Duodenal mucosa (tissue), 2 donors: Measurements from ENCODE around the gene NRXN3.

ENCODE experiments used
- H3K27ac ChIP-seq: one replicate; pipeline ENCODE4 v1.7.0; 2013; ENCODE audit warnings: low read depth, low read length
- H3K27me3 ChIP-seq, 2 donors: one replicate each; pipeline ENCODE4 v1.7.0; 2013; ENCODE audit warnings: low read length in 2 of 2, control low read depth in 1 of 2; ENCODE audit not compliant: insufficient read depth in 2 of 2, control insufficient read depth in 1 of 2
- H3K36me3 ChIP-seq, 2 donors: one replicate each; pipeline ENCODE4 v1.7.0; 2013; ENCODE audit warnings: low read length in 2 of 2, control low read depth in 1 of 2; ENCODE audit not compliant: insufficient read depth in 2 of 2, control insufficient read depth in 1 of 2
- H3K4me1 ChIP-seq, 2 donors: one replicate each; pipeline ENCODE4 v1.7.0; 2013; ENCODE audit warnings: low read length in 2 of 2, control low read depth in 1 of 2; ENCODE audit not compliant: insufficient read depth in 2 of 2, control insufficient read depth in 1 of 2
- H3K4me3 ChIP-seq, 2 donors: one replicate each; pipeline ENCODE4 v1.7.0; 2013; ENCODE audit warnings: low read length in 2 of 2, low read depth in 1 of 2
- H3K9ac ChIP-seq, 2 donors: one replicate each; pipeline ENCODE4 v1.7.0; 2013; ENCODE audit warnings: low read length in 2 of 2, low read depth in 1 of 2
- H3K9me3 ChIP-seq, 2 donors: one replicate each; pipeline ENCODE4 v1.7.0; 2013; ENCODE audit warnings: low read length in 2 of 2, control low read depth in 1 of 2; ENCODE audit not compliant: control insufficient read depth in 1 of 2

The NRXN3 gene

DNA sequence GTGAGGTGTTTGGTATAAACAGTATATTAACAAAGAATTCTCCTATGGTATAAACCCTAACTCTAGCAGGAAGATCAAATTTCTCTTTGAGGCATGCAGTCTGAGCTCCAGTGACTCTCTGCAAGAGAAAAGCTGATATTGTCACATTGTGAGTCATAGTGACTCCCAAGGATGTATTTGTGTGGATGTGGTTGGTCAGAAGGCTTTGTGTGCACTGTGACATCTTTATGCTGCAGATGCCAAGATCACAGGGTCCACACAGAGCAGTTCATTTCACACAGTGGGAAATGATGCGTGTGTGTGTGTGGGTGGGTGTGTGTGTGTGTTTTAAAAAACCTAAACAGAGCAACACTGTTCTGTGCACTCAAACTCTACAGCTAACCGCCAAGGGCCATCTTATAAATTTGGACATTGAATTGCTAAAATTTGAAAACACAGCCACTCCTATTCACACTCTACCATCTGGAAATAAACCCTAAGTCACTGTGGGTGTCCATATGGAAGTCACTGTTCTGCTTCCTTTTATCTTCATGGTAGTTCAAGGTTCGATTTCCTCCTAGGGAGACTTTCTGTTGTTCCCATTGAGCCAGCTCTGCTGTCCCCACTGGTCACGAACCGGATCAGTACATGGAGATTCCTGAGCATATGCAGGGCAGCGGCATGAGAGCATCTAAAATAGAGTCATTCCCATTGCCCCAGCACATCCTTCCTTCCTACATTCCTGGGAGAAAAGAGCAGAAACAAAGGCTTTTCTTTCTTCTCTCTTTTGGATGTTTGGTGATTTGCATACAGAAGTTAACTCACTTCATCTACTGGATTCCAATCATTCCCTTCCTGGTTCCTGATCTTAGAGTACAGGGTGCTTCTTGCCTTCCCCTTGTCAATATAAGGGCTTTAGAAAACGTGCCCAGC, 1313.6 kb downstream of the NRXN3 start:
- Histone ChIP-seq H3K27ac (no peak overlapping the region), H3K9me3 (peaks cover 0 to 2% of the 10 kb centered on the region in 2 donors), H3K36me3 (no peaks in the 10 kb centered on the region), H3K4me1 (peaks cover 0 to 4% of the 10 kb centered on the region in 2 donors), H3K9ac (no peak overlapping the region), H3K4me3 (no peak overlapping the region), H3K27me3 (no peaks in the 10 kb centered on the region)

DNA sequence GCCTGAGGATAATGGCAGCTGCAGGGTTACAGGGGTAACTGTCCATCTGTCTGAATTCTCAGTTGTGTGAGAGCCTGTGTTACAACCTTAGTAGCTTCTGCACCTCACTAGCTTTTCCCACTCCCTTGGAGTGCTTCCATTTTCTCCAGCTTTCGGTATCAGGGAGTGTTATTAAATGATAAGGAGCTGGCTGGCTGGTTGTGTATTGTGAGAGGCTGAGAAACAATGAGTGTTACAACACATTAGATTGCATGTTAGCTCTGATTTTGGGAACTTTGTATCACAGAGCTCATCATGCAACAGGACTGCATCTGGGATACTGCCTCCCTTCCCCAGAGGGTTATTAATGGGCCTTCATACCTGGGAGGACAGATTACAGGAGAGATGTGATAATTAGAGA, 1317.5 kb downstream of the NRXN3 start:
- Histone ChIP-seq H3K36me3 (no peaks in the 10 kb centered on the region), H3K27ac (no peak overlapping the region), H3K27me3 (no peaks in the 10 kb centered on the region)

DNA sequence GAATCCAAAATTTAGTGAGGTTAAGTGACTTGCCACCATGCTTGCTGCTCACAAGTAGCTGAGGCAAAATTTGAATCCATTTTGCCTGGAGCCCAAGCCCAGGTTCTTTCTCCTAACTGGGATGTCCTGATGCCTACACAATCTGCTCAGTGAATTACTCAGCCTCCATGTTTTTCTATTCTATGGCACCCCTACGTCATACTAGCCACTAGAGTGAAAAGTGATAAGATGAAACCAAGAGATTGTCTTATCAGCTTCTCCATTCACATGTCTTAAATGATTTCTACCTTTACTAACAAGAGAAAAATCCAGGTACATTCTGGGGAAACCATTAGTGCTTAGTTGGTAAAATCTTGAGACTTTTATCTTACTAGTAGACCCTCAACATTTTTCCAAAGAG, 1321.0 kb downstream of the NRXN3 start:
- H3K27me3 ChIP-seq: no peaks in the 10 kb centered on the region
- H3K36me3 ChIP-seq: no peaks in the 10 kb centered on the region
- no peak overlapping the region for H3K9ac ChIP-seq
- no peak overlapping the region for H3K4me3 ChIP-seq
- H3K27ac ChIP-seq: no peak overlapping the region
- no peaks in the 10 kb centered on the region for H3K9me3 ChIP-seq
- H3K4me1 ChIP-seq: peaks cover 0 to 4% of the 10 kb centered on the region in 2 donors

More for the DNA sequence above, 1317.5 kb downstream of the NRXN3 start:
- Histone ChIP-seq H3K4me3 (no peak overlapping the region), H3K4me1 (peaks cover 0 to 4% of the 10 kb centered on the region in 2 donors), H3K9ac (no peak overlapping the region), H3K9me3 (no peaks in the 10 kb centered on the region)

DNA sequence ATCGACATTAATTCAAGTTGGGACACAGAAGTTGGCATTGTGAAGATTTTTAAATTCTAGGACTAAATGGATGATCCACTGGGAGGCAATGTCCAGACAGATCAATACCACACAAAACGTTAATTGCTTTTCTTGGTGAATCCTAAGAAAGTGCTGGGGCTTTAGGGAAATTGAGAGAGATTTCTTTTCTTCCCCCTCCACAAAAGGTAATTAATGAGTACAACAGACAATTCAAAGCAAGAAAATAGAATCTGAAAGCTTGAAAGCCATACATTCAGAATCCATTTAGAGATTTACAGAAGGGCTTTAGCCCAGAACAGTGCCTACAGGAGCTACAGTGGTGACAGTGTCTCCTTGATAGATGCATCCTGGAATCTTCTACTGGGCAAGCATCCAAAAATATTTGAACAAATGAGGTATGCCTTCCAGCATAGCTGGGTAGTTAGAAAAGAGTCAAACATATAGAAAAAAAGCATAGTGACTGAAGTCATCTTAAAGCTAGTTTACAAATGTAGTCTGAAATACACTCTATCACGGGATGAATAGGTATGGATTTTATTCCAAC, 1323.0 kb downstream of the NRXN3 start:
- H3K9ac ChIP-seq: no peak overlapping the region
- no peaks in the 10 kb centered on the region for H3K9me3 ChIP-seq
- no peaks in the 10 kb centered on the region for H3K36me3 ChIP-seq
- no peaks in the 10 kb centered on the region for H3K4me1 ChIP-seq
- H3K27me3 ChIP-seq: no peaks in the 10 kb centered on the region
- H3K27ac ChIP-seq: no peak overlapping the region
- H3K4me3 ChIP-seq: no peak overlapping the region

DNA sequence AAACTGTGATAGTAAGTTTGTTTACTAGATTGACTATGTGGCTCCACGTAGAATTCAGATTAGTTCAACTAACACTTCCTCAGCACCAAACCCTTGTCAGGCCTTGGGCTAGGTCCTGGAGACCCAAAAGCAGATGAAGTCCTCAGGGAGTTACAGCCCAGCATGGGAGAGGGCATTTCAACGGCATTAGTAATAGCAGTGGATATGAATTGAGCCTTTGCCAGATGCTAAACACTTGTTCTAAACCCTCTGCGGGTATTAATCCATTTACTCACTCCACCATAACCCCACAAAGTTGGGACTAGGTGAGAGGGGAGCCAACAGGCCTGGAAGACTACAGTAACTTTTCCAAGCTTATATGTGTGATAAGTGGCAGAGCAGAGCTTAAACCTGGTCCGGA, 1326.5 kb downstream of the NRXN3 start:
- Histone ChIP-seq H3K27me3 (no peaks in the 10 kb centered on the region), H3K4me1 (no peaks in the 10 kb centered on the region), H3K9me3 (no peaks in the 10 kb centered on the region), H3K9ac (no peak overlapping the region), H3K36me3 (no peaks in the 10 kb centered on the region), H3K27ac (no peak overlapping the region), H3K4me3 (no peak overlapping the region)

DNA sequence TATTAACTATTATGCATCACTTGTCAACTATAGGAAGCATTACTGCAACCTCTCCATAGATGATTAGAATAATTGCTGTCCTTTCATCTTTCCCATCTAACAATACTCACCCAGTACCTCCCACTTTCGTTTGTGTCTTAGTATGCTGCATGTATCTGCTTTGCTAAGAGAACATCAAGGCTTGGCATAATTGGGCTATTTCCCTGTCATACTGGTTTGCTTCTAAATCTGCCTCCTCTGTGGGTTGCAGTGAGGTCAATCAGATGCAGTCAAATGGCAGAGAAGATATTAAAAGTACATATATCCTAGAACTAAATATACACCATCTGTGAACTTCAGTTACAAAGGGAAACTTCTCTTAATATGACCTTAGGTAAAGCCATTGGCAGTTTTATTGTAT, 1330.3 kb downstream of the NRXN3 start:
- no peaks in the 10 kb centered on the region for H3K9me3 ChIP-seq
- H3K36me3 ChIP-seq: no peaks in the 10 kb centered on the region
- H3K27ac ChIP-seq: no peak overlapping the region
- H3K9ac ChIP-seq: no peak overlapping the region
- H3K27me3 ChIP-seq: no peaks in the 10 kb centered on the region
- no peak overlapping the region for H3K4me3 ChIP-seq
- no peaks in the 10 kb centered on the region for H3K4me1 ChIP-seq

DNA sequence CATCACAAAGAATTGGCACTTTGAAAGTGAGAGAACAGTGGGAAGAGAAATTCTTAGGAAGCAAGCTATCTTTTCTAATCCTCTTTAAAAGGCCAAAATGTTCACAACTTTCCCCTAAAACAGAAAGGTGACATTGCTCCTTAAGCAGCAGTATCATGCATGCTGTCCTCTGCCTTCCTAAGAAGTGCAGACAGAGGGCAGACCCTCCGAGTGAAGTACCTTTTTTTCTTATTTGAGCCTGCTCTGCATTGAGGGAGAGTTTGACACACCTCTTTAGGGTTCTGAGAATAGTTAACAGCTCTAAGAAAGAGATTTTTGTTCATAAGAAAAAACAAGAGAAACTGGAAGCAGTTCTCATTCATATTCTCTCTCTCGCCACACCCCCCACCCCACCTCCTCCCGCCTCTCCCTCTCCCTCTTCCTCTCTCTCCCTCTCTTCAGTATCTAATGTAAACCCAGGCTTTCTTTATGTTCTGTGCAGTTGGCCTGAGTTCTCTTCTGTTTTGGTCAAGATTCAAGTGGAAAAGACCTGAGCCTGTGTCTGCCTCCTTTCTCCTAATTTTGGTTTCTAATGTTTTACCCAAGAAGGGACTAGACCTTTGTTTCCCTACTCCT, 1332.1 kb downstream of the NRXN3 start:
- H3K9ac ChIP-seq: no peak overlapping the region
- no peaks in the 10 kb centered on the region for H3K36me3 ChIP-seq
- no peaks in the 10 kb centered on the region for H3K4me1 ChIP-seq
- H3K4me3 ChIP-seq: no peak overlapping the region
- no peak overlapping the region for H3K27ac ChIP-seq
- H3K9me3 ChIP-seq: no peaks in the 10 kb centered on the region
- no peaks in the 10 kb centered on the region for H3K27me3 ChIP-seq

DNA sequence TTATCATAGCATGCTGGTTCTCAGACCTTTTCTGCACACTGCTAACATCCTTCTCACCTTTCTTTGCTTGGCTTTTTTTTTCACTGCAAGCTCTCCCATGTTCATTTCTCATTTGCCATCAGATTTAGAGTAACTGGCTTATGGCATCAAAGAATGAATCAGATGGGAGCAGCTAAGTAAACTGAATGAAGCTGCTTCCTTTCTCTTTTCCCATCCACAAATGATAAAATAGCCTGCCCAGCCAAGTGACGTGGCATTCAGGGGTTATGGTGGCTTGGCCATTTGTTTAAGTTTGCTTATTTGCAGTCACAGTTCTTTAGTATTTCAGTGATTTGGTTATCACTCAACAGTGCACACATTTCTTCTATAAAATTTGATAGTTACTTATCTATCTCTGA, 1332.6 kb downstream of the NRXN3 start:
- no peaks in the 10 kb centered on the region for H3K4me1 ChIP-seq
- H3K4me3 ChIP-seq: no peak overlapping the region
- no peak overlapping the region for H3K9ac ChIP-seq
- no peaks in the 10 kb centered on the region for H3K27me3 ChIP-seq
- H3K36me3 ChIP-seq: no peaks in the 10 kb centered on the region
- H3K27ac ChIP-seq: no peak overlapping the region
- H3K9me3 ChIP-seq: no peaks in the 10 kb centered on the region

DNA sequence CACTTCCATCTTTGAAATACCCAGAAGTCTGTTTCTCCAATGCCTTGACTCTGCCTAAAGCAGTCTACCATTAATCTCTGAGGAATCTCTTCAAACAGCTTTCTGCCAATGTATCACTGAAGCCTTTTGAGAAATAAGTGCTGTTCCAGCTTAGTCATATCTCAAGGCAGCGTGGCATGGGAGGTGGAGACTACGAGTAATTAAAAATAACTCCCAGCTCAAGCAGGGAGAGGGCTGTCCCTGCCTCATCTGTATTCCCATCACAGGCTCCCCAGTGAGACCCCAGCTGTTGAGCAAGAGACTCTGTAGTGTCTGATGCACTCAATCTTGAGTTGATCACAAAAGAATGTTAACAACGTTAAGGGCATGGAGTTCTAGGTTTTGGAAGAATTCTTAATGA, 1340.5 kb downstream of the NRXN3 start:
- H3K27ac ChIP-seq: no peak overlapping the region
- no peaks in the 10 kb centered on the region for H3K27me3 ChIP-seq
- H3K36me3 ChIP-seq: no peaks in the 10 kb centered on the region
- no peaks in the 10 kb centered on the region for H3K4me1 ChIP-seq
- no peak overlapping the region for H3K4me3 ChIP-seq
- no peak overlapping the region for H3K9ac ChIP-seq
- no peaks in the 10 kb centered on the region for H3K9me3 ChIP-seq

DNA sequence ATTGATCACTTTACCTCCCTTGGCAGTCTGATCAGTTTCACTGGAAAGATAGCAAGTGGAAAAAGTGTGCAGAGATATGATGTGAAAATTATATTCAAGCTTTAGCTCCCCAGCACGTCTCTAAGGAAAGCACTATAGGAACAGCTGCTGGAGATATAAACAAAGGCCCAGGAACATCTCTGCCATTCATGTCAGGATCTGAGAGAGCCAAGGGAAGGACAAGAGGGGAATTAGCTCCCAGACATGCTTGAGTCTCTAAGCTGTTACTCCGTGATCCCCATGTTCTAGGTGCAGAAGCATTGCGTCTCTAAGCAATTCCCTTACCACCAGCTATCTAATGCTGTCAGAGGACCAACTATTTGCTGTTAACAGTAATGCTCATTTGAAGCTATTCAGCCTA, 1341.0 kb downstream of the NRXN3 start:
- Histone ChIP-seq H3K36me3 (no peaks in the 10 kb centered on the region), H3K9me3 (no peaks in the 10 kb centered on the region), H3K4me1 (no peaks in the 10 kb centered on the region), H3K27me3 (no peaks in the 10 kb centered on the region), H3K4me3 (no peak overlapping the region), H3K27ac (no peak overlapping the region), H3K9ac (no peak overlapping the region)
